ENCODE measurements around the gene SRC.

The SRC gene

GRCh38 chr20:37342231-37343177 is 3.4 kb upstream of the SRC start:
- no peak for DNase-seq (ENCODE audit: low read depth, low spot score)
- ChIA-PET POLR2A (no interaction called here), CTCF (interaction anchor here (0.9 kb wide), 1 partner anchor 147 kb away, joined by 3 read pairs; no protein-coding TSS in a partner anchor)
- no peak overlapping the region for H3K4me3 ChIP-seq (ENCODE audit: low read depth, low read length)
- peak; percentile 11 for TF ChIP-seq CTCF (IDR thresholded peaks at IDR 0.05; ENCODE audit: insufficient read depth, low read length, missing control alignments)

GRCh38 chr20:37343212-37343993 is 2.5 kb upstream of the SRC start:
- CTCF ChIA-PET: interaction anchor here (0.9 kb wide), 1 partner anchor 148 kb away, joined by 3 read pairs; no protein-coding TSS in a partner anchor
- no peak overlapping the region for H3K4me3 ChIP-seq (ENCODE audit: low read depth, low read length)
- TF ChIP-seq CTCF (IDR thresholded peaks at IDR 0.05; ENCODE audit: insufficient read depth, low read length, missing control alignments): no peak
- DNase-seq (ENCODE audit: low read depth, low spot score): no peak
- POLR2A ChIA-PET: interaction anchor here (1.2 kb wide), 1 partner anchor 54 kb away, joined by 3 read pairs; the partner anchor contains the start of gene MANBAL

GRCh38 chr20:37343994-37344355 is 2.0 kb upstream of the SRC start:
- ChIA-PET POLR2A (interaction anchor here (1.2 kb wide), 1 partner anchor 55 kb away, joined by 3 read pairs; the partner anchor contains the start of gene MANBAL), CTCF (interaction anchor here (0.6 to 1.4 kb wide), 4 partner anchors 8 to 32 kb away, joined by 3 to 5 read pairs (median 4); no protein-coding TSS in a partner anchor)
- DNase-seq (ENCODE audit: low read depth, low spot score): no peak
- no peak overlapping the region for H3K4me3 ChIP-seq (ENCODE audit: low read depth, low read length)
- no peak for TF ChIP-seq CTCF (IDR thresholded peaks at IDR 0.05; ENCODE audit: insufficient read depth, low read length, missing control alignments)

GRCh38 chr20:37344506-37345338 is 1.2 kb upstream of the SRC start:
- ChIA-PET CTCF (interaction anchor here (0.6 to 2.1 kb wide), 8 partner anchors 9 to 154 kb away, joined by 3 to 5 read pairs (median 4); no protein-coding TSS in a partner anchor), POLR2A (interaction anchor here (0.9 to 1.3 kb wide), 3 partner anchors 48 to 68 kb away, joined by 3 to 4 read pairs (median 3); partner anchors contain the start of gene MANBAL)
- no peak for DNase-seq (ENCODE audit: low read depth, low spot score)
- no peak overlapping the region for H3K4me3 ChIP-seq (ENCODE audit: low read depth, low read length)
- TF ChIP-seq CTCF (IDR thresholded peaks at IDR 0.05; ENCODE audit: insufficient read depth, low read length, missing control alignments): no peak

GRCh38 chr20:37346236-37346534 is 245 bp downstream of the SRC start:
- ChIA-PET POLR2A (interaction anchor here (1.1 to 1.3 kb wide), 2 partner anchors 36 to 69 kb away, joined by 3 read pairs; no protein-coding TSS in a partner anchor), CTCF (interaction anchor here (1.9 to 2.1 kb wide), 2 partner anchors 64 to 76 kb away, joined by 5 to 7 read pairs; no protein-coding TSS in a partner anchor)
- TF ChIP-seq CTCF (IDR thresholded peaks at IDR 0.05; ENCODE audit: insufficient read depth, low read length, missing control alignments): no peak
- DNase-seq (ENCODE audit: low read depth, low spot score): no peak
- H3K4me3 ChIP-seq (ENCODE audit: low read depth, low read length): peak overlapping the region; percentile 65

All from AG04449 (cell line).